A673 (cell line): ENCODE measurements around the gene PRAMEF20. TPM values are rescaled to one million over a fixed set of nuclear protein-coding genes. Genes with fewer than 3 reads are reported as not detected.
"Not testable (repeated sequence)": the region's sequence is repeated elsewhere in the genome, so short reads cannot be mapped to it uniquely, and the experiment has no call there.

Source experiments
- BruUV-seq: library from RNA; stranded (reverse); fragments of 400-500 nt; replicated peaks from 2 replicates; lab custom pipeline; 2021; lab: Mats Ljungman, UMichigan
- CTCF ChIA-PET: fragments of 300-600 bp; sonication (Branson Sonifier 250); formaldehyde crosslinking; loops from one replicate; lab custom pipeline; 2022; ENCODE audit warnings: antibody characterized with exemption; lab: Charles Lee
- POLR2A ChIA-PET: fragments of 300-600 bp; sonication (Branson Sonifier 250); formaldehyde crosslinking; loops from one replicate; lab custom pipeline; 2022; ENCODE audit warnings: antibody characterized with exemption; ENCODE audit not compliant: low non-redundant PET; lab: Charles Lee
- DNase-seq: peaks from one replicate; pipeline ENCODE4 v3.0.0-alpha.2; 2015; ENCODE audit warnings: low spot score
- H3K27ac ChIP-seq: fragments of 200-600 bp; sonication (generic); 2 replicates; pipeline ENCODE4 v1.5.1; 2016; ENCODE audit warnings: mixed run types, low read depth, mild to moderate bottlenecking, mixed read lengths, antibody characterized with exemption, low read length; ENCODE audit not compliant: poor library complexity, severe bottlenecking
- H3K27me3 ChIP-seq: fragments of 200-600 bp; sonication (generic); replicated peaks from 2 replicates; pipeline ENCODE4 v1.6.1; 2017; ENCODE audit warnings: mixed run types, low read depth, mild to moderate bottlenecking, mixed read lengths, antibody characterized with exemption, low read length; ENCODE audit not compliant: insufficient read depth, poor library complexity
- H3K36me3 ChIP-seq: fragments of 200-600 bp; sonication (generic); 2 replicates; pipeline ENCODE4 v1.6.1; 2016; ENCODE audit warnings: mixed run types, mild to moderate bottlenecking, mixed read lengths, antibody characterized with exemption, low read length; ENCODE audit not compliant: insufficient read depth, poor library complexity, severe bottlenecking
- H3K4me1 ChIP-seq: fragments of 200-600 bp; sonication (generic); 2 replicates; pipeline ENCODE4 v1.6.1; 2017; ENCODE audit warnings: mixed run types, mild to moderate bottlenecking, mixed read lengths, antibody characterized with exemption, low read length; ENCODE audit not compliant: insufficient read depth, poor library complexity, severe bottlenecking
- H3K4me3 ChIP-seq: fragments of 200-600 bp; sonication (generic); 2 replicates; pipeline ENCODE4 v1.5.1; 2016; ENCODE audit warnings: low read depth, mixed run types, mild to moderate bottlenecking, mixed read lengths, low read length; ENCODE audit not compliant: poor library complexity, severe bottlenecking
- H3K9me3 ChIP-seq: fragments of 200-600 bp; sonication (generic); 2 replicates; pipeline ENCODE4 v1.6.1; 2016; ENCODE audit warnings: mixed run types, low read depth, mild to moderate bottlenecking, mixed read lengths, antibody characterized with exemption, low read length; ENCODE audit not compliant: poor library complexity, severe bottlenecking
- EZH2 ChIP-seq: fragments of 200-600 bp; sonication (generic); IDR thresholded peaks from 2 replicates; pipeline ENCODE4 v1.6.1; 2017; ENCODE audit warnings: borderline replicate concordance, low read depth, mild to moderate bottlenecking, mixed read lengths, antibody characterized with exemption, low read length; ENCODE audit not compliant: poor library complexity, severe bottlenecking
- intact Hi-C: fragments of 100-400 bp; cut with micrococcal nuclease; formaldehyde crosslinking; loops from one replicate; pipeline ENCODE4 v1.10.0; 2022; ENCODE audit not compliant: unreplicated experiment
- total RNA-seq: library from RNA; stranded (reverse); gene quantifications from 2 replicates; pipeline ENCODE4 v1.2.3, GENCODE V29; 2021
- TF ChIP-seq, protein P1 (sequence below): fragments of 300-800, 200-600 bp; sonication (generic); conservative IDR thresholded peaks from 2 replicates; pipeline ENCODE4 v1.5.1; 2017; ENCODE audit warnings: low read depth, mild to moderate bottlenecking, antibody characterized with exemption, low read length, moderate library complexity, mixed read lengths

Gene PRAMEF20
- total RNA-seq, 1 experiment from 2014 or later = not detected

DNA sequence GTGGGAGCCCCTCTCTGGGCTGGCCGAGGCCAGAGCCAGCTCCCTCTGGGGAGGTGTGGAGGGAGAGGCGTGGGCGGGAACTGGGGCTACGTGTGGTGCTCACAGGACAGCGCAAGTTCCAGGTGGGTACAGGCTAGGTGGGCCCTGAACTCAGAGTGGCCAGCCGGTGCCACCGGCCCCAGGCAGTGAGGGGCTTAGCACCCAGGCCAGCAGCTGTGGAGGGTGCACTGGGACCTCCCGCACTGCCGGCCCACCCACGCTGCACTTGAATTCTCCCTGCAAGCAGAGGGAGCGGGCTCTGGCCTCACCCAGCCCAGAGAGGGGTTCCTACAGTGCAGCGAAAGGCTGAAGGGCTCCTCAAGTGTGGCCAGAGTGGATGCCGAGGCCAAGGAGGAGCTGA lies 20.2 kb downstream of the PRAMEF20 start:
- Histone ChIP-seq H3K27me3 (no peaks in the 10 kb centered on the region), H3K36me3 (no peaks in the 10 kb centered on the region), H3K4me3 (no peak overlapping the region), H3K4me1 (no peaks in the 10 kb centered on the region), H3K27ac (no peak overlapping the region), H3K9me3 (no peaks in the 10 kb centered on the region)
- CTCF ChIA-PET = no interaction called here
- TF ChIP-seq, protein P1, sequence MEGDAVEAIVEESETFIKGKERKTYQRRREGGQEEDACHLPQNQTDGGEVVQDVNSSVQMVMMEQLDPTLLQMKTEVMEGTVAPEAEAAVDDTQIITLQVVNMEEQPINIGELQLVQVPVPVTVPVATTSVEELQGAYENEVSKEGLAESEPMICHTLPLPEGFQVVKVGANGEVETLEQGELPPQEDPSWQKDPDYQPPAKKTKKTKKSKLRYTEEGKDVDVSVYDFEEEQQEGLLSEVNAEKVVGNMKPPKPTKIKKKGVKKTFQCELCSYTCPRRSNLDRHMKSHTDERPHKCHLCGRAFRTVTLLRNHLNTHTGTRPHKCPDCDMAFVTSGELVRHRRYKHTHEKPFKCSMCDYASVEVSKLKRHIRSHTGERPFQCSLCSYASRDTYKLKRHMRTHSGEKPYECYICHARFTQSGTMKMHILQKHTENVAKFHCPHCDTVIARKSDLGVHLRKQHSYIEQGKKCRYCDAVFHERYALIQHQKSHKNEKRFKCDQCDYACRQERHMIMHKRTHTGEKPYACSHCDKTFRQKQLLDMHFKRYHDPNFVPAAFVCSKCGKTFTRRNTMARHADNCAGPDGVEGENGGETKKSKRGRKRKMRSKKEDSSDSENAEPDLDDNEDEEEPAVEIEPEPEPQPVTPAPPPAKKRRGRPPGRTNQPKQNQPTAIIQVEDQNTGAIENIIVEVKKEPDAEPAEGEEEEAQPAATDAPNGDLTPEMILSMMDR = no peak
- TF ChIP-seq EZH2 = no peak
- no TSS peak for BruUV-seq
- POLR2A ChIA-PET = no interaction called here
- intact Hi-C loops = loop anchor here (10.0 kb wide), 1 partner anchor 56 kb away; the partner anchor contains the start of gene PRAMEF19
- DNase-seq = no peak

DNA sequence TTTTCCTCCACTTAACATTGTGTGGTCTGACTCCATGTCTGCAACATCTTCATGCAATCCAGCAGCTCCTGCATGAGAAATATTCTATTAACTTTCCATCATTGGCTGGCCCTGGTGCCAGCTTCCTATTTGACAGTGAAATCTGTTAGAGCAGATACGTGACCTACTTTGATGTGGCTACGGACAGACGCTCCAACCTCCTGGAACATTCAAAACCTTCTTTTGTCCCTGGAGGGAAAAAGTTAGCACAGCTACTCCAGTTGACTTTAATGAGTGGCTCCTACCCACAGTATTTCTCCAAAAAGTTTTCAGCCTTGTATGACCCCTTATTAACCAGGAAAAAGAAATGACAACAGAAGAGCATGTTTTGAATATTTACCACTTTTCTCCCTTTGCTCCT lies 22.0 kb downstream of the PRAMEF20 start:
- Histone ChIP-seq H3K36me3 (no peaks in the 10 kb centered on the region), H3K9me3 (no peaks in the 10 kb centered on the region), H3K4me1 (no peaks in the 10 kb centered on the region), H3K27me3 (no peaks in the 10 kb centered on the region), H3K4me3 (no peak overlapping the region), H3K27ac (no peak overlapping the region)
- CTCF ChIA-PET = no interaction called here
- no TSS peak for BruUV-seq
- POLR2A ChIA-PET = no interaction called here
- DNase-seq = no peak
- TF ChIP-seq, protein P1 = no peak
- TF ChIP-seq EZH2 = no peak
- intact Hi-C loops = loop anchor here (10.0 kb wide), 1 partner anchor 57 kb away; the partner anchor contains the start of gene PRAMEF19

DNA sequence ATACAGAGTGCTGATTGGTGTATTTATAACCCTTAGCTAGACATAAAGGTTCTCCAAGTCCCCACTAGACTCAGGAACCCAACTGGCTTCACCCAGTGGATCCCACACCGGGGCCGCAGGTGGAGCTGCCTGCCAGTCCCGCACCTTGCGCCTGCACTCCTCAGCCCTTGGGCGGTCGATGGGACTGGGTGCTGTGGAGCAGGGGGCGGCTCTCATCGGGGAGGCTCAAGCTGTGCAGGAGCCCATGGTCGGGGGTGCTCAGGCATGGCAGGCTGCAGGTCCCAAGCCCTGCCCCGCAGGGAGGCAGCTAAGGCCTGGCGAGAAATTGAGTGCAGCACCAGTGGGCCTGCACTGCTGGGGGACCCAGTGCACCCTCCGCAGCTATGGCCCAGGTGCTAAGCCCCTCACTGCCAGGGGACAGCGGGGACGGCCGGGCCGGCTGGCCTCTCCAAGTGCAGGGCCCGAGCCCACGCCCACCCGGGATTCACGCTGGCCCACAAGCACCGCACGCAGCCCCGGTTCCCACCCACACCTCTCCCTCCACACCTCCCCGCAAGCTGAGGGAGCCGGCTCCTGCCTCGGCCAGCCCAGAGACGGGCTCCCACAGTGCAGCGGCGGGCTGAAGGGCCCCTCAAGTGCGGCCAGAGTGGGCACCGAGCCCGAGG lies 23.6 kb downstream of the PRAMEF20 start:
- intact Hi-C loops = loop anchor here (10.0 kb wide), 1 partner anchor 59 kb away; the partner anchor contains the start of gene PRAMEF19
- CTCF ChIA-PET, BruUV-seq, H3K27me3 ChIP-seq, H3K9me3 ChIP-seq, DNase-seq, H3K27ac ChIP-seq, POLR2A ChIA-PET, H3K4me1 ChIP-seq, H3K36me3 ChIP-seq, H3K4me3 ChIP-seq: not testable (repeated sequence)
